ENCODE measurements around the gene LYRM9. TPM values are rescaled to one million over a fixed set of nuclear protein-coding genes. Genes with fewer than 3 reads are reported as not detected.

Gene LYRM9
- total RNA-seq, 4 donors from 2014 or later: 5.0 to 21.6 (median 16.7) TPM

- no peak overlapping the region for H3K27ac ChIP-seq (replicated peaks in 1 of 4)
- H3K27me3 ChIP-seq: peaks cover 0 to 19% (median 0%) of the 10 kb centered on the region in 4 donors
- H3K4me1 ChIP-seq: no peaks in the 10 kb centered on the region
- TF ChIP-seq CTCF (IDR thresholded peaks at IDR 0.05): no peak
- TF ChIP-seq EP300 (IDR thresholded peaks at IDR 0.05): no peak
- TF ChIP-seq POLR2A (IDR thresholded peaks at IDR 0.05; ENCODE audit: low read depth): no peak
- no peak for TF ChIP-seq POLR2AphosphoS5 (IDR thresholded peaks at IDR 0.05)
- peaks cover 0 to 7% (median 2%) of the 10 kb centered on the region in 4 donors for H3K9me3 ChIP-seq
- H3K4me3 ChIP-seq: no peak overlapping the region
- no peak for DNase-seq (ENCODE audit: extremely low spot score)
- intact Hi-C loops (cut with DNase I): no loop called here
- H3K36me3 ChIP-seq: no peaks in the 10 kb centered on the region
Observed at GRCh38 chr17:27938241-27938640, 45.1 kb upstream of the LYRM9 start.

GRCh38 chr17:27937025-27937546, 43.9 kb upstream of the LYRM9 start:
- intact Hi-C loops (cut with DNase I): no loop called here

GRCh38 chr17:27930000-27930399, 36.8 kb upstream of the LYRM9 start:
- Histone ChIP-seq H3K27ac (replicated peaks in 1 of 4) (no peak overlapping the region), H3K4me3 (no peak overlapping the region), H3K36me3 (no peaks in the 10 kb centered on the region), H3K9me3 (peaks cover 0 to 16% (median 12%) of the 10 kb centered on the region in 4 donors), H3K27me3 (no peaks in the 10 kb centered on the region), H3K4me1 (no peaks in the 10 kb centered on the region)
- WGBS: 28% methylated on average over 6 of the region's 6 CpGs
- intact Hi-C loops (cut with DNase I): no loop called here
- DNase-seq (ENCODE audit: extremely low spot score): no peak
- TF ChIP-seq POLR2AphosphoS5 (IDR thresholded peaks at IDR 0.05): no peak
- no peak for TF ChIP-seq POLR2A (IDR thresholded peaks at IDR 0.05; ENCODE audit: low read depth)
- TF ChIP-seq EP300 (IDR thresholded peaks at IDR 0.05): no peak
- no peak for TF ChIP-seq CTCF (IDR thresholded peaks at IDR 0.05)

More at GRCh38 chr17:27937025-27937546, 43.9 kb upstream of the LYRM9 start:
- no peaks in the 10 kb centered on the region for H3K36me3 ChIP-seq
- peaks cover 0 to 7% (median 2%) of the 10 kb centered on the region in 4 donors for H3K9me3 ChIP-seq
- WGBS: 86% methylated on average over 8 of the region's 8 CpGs
- H3K4me3 ChIP-seq: no peak overlapping the region
- no peak for TF ChIP-seq POLR2A (IDR thresholded peaks at IDR 0.05; ENCODE audit: low read depth)
- TF ChIP-seq CTCF (IDR thresholded peaks at IDR 0.05): no peak
- no peak for TF ChIP-seq POLR2AphosphoS5 (IDR thresholded peaks at IDR 0.05)
- TF ChIP-seq EP300 (IDR thresholded peaks at IDR 0.05): no peak
- no peak overlapping the region for H3K27ac ChIP-seq (replicated peaks in 1 of 4)
- peaks cover 0 to 19% (median 0%) of the 10 kb centered on the region in 4 donors for H3K27me3 ChIP-seq
- no peaks in the 10 kb centered on the region for H3K4me1 ChIP-seq
- DNase-seq (ENCODE audit: extremely low spot score): no peak

- TF ChIP-seq POLR2AphosphoS5 (IDR thresholded peaks at IDR 0.05) (no peak), POLR2A (IDR thresholded peaks at IDR 0.05; ENCODE audit: low read depth) (no peak), EP300 (IDR thresholded peaks at IDR 0.05) (no peak), CTCF (IDR thresholded peaks at IDR 0.05) (no peak)
- Histone ChIP-seq H3K27ac (replicated peaks in 1 of 4) (no peak overlapping the region), H3K4me3 (no peak overlapping the region), H3K27me3 (no peaks in the 10 kb centered on the region), H3K9me3 (peaks cover 0 to 11% (median 10%) of the 10 kb centered on the region in 4 donors), H3K4me1 (no peaks in the 10 kb centered on the region), H3K36me3 (no peaks in the 10 kb centered on the region)
- intact Hi-C loops (cut with DNase I): no loop called here
- no peak for DNase-seq (ENCODE audit: extremely low spot score)
- WGBS: 90% methylated on average over 5 of the region's 5 CpGs
Observed at GRCh38 chr17:27928587-27928986, 35.4 kb upstream of the LYRM9 start.

- no peak for TF ChIP-seq CTCF (IDR thresholded peaks at IDR 0.05)
- TF ChIP-seq POLR2AphosphoS5 (IDR thresholded peaks at IDR 0.05): no peak
- H3K27me3 ChIP-seq: no peaks in the 10 kb centered on the region
- intact Hi-C loops (cut with DNase I): no loop called here
- WGBS: 94% methylated on average over 2 of the region's 2 CpGs
- H3K4me1 ChIP-seq: no peaks in the 10 kb centered on the region
- H3K4me3 ChIP-seq: no peak overlapping the region
- no peak for DNase-seq (ENCODE audit: extremely low spot score)
- peaks cover 0 to 11% (median 9%) of the 10 kb centered on the region in 4 donors for H3K9me3 ChIP-seq
- no peaks in the 10 kb centered on the region for H3K36me3 ChIP-seq
- H3K27ac ChIP-seq (replicated peaks in 1 of 4): no peak overlapping the region
Observed at GRCh38 chr17:27927781-27928180, 34.6 kb upstream of the LYRM9 start.
